Transverse colon (tissue), 3 donors: ENCODE measurements around the gene SMIM12.

ENCODE experiments used
- EP300 ChIP-seq: sonication (generic); formaldehyde crosslinking; IDR thresholded peaks from one replicate; pipeline ENCODE4 v1.6.1; 2017; ENCODE audit warnings: antibody characterized with exemption, low read depth
- POLR2A ChIP-seq: fragments of 450-650 bp; IDR thresholded peaks from one replicate; pipeline ENCODE4 v1.6.1; 2016; ENCODE audit warnings: antibody characterized with exemption, mild to moderate bottlenecking, moderate library complexity
- TF ChIP-seq, protein P1 (sequence below), 5 experiments: fragments of 200-600 bp in 3 of 5; fragments of 450-650 bp in 2 of 5; sonication (generic) in 3 of 5; IDR thresholded peaks; 1 replicate in 2 of 5; 2 replicates in 3 of 5; pipeline ENCODE4 v1.5.1; 2016 to 2017; ENCODE audit warnings: antibody characterized with exemption in 5 of 5, inconsistent platforms in 3 of 5, mild to moderate bottlenecking in 2 of 5, moderate library complexity in 1 of 5

DNA sequence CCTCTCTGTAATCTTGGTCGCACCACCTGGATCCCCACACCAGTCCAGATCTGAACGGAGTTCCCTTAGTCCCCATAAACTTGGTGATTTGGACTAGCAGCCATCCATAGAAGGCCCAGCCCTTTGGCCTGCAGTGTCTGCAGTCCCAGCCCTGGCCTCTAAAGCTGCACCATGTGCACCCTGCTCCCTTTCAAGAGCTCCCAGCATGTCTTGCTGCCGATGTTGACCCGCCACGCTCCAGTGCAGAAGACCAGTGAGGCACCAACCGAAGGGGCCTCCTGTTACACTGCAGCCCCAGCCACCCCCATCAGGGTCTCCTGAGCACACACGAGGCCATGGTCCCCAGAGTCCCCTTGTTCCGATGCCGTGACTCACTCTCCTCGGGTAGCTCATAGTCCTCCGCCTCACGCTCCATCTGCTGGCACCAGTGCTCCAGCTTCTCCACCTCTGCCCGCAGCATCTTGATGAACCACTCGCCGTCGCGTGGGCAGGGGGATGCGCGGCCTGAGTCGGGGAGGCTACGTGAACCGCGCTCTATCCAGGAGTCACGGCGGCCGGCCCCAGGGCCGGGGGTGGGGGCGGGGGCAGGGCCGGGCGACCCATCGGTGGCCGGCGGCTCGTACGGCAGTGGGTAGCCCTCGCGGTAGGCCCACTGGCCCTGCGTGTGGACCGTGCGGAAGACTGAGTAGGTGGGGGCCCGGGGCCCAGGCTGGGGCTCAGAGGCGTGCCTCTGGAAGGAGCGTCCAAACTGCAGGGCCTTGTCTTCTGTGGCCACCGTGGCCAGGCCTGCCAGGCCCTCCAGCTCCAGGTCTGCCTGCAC is 8.9 kb upstream of the SMIM12 start:
- TF ChIP-seq, protein P1, sequence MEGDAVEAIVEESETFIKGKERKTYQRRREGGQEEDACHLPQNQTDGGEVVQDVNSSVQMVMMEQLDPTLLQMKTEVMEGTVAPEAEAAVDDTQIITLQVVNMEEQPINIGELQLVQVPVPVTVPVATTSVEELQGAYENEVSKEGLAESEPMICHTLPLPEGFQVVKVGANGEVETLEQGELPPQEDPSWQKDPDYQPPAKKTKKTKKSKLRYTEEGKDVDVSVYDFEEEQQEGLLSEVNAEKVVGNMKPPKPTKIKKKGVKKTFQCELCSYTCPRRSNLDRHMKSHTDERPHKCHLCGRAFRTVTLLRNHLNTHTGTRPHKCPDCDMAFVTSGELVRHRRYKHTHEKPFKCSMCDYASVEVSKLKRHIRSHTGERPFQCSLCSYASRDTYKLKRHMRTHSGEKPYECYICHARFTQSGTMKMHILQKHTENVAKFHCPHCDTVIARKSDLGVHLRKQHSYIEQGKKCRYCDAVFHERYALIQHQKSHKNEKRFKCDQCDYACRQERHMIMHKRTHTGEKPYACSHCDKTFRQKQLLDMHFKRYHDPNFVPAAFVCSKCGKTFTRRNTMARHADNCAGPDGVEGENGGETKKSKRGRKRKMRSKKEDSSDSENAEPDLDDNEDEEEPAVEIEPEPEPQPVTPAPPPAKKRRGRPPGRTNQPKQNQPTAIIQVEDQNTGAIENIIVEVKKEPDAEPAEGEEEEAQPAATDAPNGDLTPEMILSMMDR (IDR thresholded peaks at IDR 0.05), result no peak
- TF ChIP-seq POLR2A, result no peak
- no peak for TF ChIP-seq EP300
